Activated CD4-positive, alpha-beta memory T cell treated with anti-CD3 and anti-CD28 coated beads, Interleukin-2, amount 10 ng/mL, durations not matched to agents 7 days and 5 days (primary cell): Measurements from ENCODE around the gene RPS6KA3. TPM values are rescaled to one million over a fixed set of nuclear protein-coding genes. Genes with fewer than 3 reads are reported as not detected.

Source experiments
- CTCF ChIA-PET: fragments of 350-600 bp; sonication (Branson Sonifier 250); formaldehyde crosslinking; loops from one replicate; lab custom pipeline; 2021; ENCODE audit warnings: antibody characterized with exemption, inconsistent platforms; lab: Charles Lee
- POLR2A ChIA-PET: fragments of 350-600 bp; sonication (Branson Sonifier 250); formaldehyde crosslinking; loops from one replicate; lab custom pipeline; 2021; ENCODE audit warnings: antibody characterized with exemption; lab: Charles Lee
- DNase-seq: peaks from one replicate; pipeline ENCODE4 v3.0.0-alpha.2; 2020
- H3K27ac Mint-ChIP-seq: one replicate; pipeline ENCODE4 v1.8.0; 2021; ENCODE audit warnings: mild to moderate bottlenecking, mixed read lengths
- H3K27me3 Mint-ChIP-seq: one replicate; pipeline ENCODE4 v1.8.0; 2021; ENCODE audit warnings: mixed read lengths
- H3K36me3 Mint-ChIP-seq: one replicate; pipeline ENCODE4 v1.8.0; 2021; ENCODE audit warnings: low read depth, mixed read lengths
- H3K4me1 Mint-ChIP-seq: one replicate; pipeline ENCODE4 v1.8.0; 2021; ENCODE audit warnings: mixed read lengths
- H3K4me3 Mint-ChIP-seq: one replicate; pipeline ENCODE4 v1.8.0; 2021; ENCODE audit warnings: mild to moderate bottlenecking, mixed read lengths
- H3K9me3 Mint-ChIP-seq: one replicate; pipeline ENCODE4 v1.8.0; 2021; ENCODE audit warnings: mixed read lengths
- total RNA-seq, 2 experiments: library from RNA; stranded (reverse); gene quantifications; one replicate each; pipeline ENCODE4 v1.2.3, GENCODE V29; 2021

Gene RPS6KA3
- 10 to 100 TPM; 76.6 to 78.0 TPM for total RNA-seq

DNA sequence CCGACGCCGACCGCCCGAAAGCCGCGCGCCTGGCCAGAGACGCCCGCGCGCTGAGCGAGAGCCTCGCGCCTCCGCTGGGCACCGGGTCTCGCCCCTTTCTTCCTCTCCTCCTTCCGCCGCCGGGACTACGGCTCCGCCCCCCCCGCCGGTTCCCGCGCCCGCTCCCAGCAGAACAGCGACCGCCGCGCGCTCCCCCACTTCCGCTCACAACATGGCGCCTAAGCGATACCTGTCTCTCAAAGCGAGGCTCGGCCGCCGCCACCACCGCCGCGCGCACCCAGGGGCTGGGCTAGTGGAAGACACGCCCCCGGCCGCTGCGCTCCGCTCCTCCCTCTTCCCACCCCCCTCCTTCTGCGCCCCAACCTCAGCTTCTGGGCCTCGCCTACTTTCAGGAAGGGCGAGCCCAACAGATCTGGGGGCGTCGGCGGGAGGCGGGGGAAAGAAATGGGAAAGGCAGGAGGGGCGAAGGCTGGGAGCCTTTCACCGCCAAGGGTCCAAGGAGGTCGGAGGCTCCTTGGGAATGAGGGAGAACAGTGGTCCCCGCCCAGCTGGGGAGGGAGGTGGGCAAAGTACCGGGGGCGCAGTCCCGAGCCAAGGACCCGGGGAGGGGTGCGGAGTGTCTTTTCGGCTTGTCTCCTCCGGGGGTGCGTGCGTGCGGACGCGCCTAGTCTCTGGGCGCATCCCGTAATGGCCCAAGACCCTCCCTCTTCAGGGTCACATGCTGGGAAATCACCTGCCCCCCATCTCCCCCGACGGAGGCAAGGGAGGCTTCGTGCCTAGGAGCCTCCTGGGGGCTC lies at the start of gene RPS6KA3:
TSS of gene RPS6KA3 (minus strand) at position 100 of the 797 bp plus-strand sequence. CDS start 277 bp downstream, outside the sequence.
- ChIA-PET CTCF (no interaction called here), POLR2A (interaction anchor here (1.0 to 2.8 kb wide), 4 partner anchors 14 to 249 kb away, joined by 3 to 15 read pairs (median 6); partner anchors contain the start of gene EIF1AX)
- Mint-ChIP-seq H3K4me3 (peak within 1 kb of the TSS; percentile 95), H3K27me3 (peaks cover 8% of the 10 kb centered on the region), H3K4me1 (peaks cover 19% of the 10 kb centered on the region), H3K27ac (peak within 1 kb of the TSS; percentile 92), H3K9me3 (no peaks in the 10 kb centered on the region), H3K36me3 (peaks cover 9% of the 10 kb centered on the region)
- DNase-seq, result peak; percentile 92

DNA sequence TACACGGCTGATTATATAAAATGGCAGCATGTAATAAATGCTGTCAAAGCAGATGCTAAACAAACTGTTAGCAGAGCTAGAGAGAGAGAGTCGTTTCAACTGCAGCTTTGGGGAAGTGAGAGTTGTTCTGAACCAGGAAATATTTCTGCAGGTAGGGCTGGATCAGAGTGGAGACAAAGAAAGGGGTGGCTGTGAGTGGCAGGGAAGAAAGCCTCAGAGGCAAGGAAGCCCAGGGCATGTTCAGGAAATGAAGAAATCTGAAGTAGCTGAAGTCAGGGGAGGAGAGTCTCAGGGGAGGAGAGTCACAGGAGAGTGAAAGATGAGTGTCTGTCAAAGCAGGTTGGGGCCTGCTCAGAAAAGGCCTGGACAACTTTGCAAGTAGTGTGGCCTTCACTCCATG lies 48.4 kb upstream of the RPS6KA3 start:
- Mint-ChIP-seq H3K27ac (no peak overlapping the region), H3K9me3 (no peaks in the 10 kb centered on the region), H3K4me3 (no peak overlapping the region), H3K36me3 (no peaks in the 10 kb centered on the region), H3K27me3 (no peaks in the 10 kb centered on the region), H3K4me1 (no peaks in the 10 kb centered on the region)
- CTCF ChIA-PET, result no interaction called here
- POLR2A ChIA-PET, result no interaction called here
- DNase-seq, result no peak

DNA sequence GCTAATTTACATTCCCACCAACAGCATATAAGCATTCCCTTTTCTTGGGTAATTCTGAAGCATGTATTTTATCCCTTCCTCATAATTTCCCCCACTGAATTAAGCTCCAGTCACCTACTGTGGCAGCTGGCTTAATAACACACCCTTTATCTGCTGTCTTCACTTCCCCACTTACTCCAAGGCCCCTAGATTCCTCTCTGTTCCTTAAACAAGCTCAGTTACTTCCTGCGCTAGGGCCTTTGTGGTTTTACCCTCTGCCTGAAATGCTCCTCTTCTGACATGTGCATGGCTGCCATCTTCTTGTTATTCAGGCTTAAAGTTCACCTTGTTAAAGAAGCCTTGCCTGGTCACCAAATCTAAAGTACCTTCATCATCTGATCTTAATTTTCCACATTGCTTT lies 47.2 kb upstream of the RPS6KA3 start:
- H3K27ac Mint-ChIP-seq, result no peak overlapping the region
- H3K4me3 Mint-ChIP-seq, result no peak overlapping the region
- H3K27me3 Mint-ChIP-seq, result no peaks in the 10 kb centered on the region
- no peaks in the 10 kb centered on the region for H3K36me3 Mint-ChIP-seq
- no peaks in the 10 kb centered on the region for H3K4me1 Mint-ChIP-seq
- ChIA-PET POLR2A (no interaction called here), CTCF (no interaction called here)
- no peak for DNase-seq
- H3K9me3 Mint-ChIP-seq, result no peaks in the 10 kb centered on the region

DNA sequence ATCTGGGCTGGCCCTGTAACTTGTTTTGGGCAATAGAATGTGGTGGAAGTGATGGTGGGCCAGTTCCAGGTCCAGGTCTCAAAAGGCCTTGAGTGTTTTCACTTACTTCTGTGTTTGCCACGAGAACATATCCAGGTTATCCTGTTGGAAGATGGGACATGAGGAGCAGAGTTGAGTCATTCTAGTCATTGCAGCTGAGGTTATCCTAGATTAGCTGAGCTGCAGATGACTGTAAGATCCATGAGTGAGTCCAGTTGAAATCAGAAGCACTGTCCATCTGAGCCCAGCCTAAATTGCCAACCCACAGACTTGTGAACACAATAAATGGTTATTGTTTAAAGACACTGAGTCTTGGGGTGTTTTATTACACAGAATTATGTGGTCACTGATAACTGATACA lies 45.3 kb upstream of the RPS6KA3 start:
- Mint-ChIP-seq H3K27me3 (no peaks in the 10 kb centered on the region), H3K4me1 (no peaks in the 10 kb centered on the region), H3K27ac (no peak overlapping the region), H3K36me3 (no peaks in the 10 kb centered on the region), H3K9me3 (no peaks in the 10 kb centered on the region), H3K4me3 (no peak overlapping the region)
- no peak for DNase-seq
- ChIA-PET POLR2A (no interaction called here), CTCF (no interaction called here)

DNA sequence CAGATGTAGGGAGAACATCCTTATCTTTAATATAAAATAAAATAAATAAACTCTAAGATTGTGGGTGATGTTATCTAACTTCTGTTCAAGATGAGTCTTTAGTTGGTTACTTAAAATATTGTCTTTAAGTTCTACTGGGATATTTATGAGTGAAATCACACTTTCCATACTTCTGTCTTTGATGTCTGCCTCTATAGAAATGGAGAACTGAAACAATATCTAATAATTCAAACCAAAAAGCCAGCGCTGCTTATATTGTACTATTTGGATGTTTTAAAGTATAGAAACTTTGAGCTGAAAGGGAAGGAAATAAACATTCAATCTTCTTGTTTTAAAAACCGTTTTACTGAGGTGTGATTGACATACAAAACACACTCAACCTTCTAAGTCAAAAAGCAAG lies 44.8 kb upstream of the RPS6KA3 start:
- Mint-ChIP-seq H3K4me1 (no peaks in the 10 kb centered on the region), H3K4me3 (no peak overlapping the region), H3K27me3 (no peaks in the 10 kb centered on the region), H3K36me3 (no peaks in the 10 kb centered on the region), H3K27ac (no peak overlapping the region), H3K9me3 (no peaks in the 10 kb centered on the region)
- ChIA-PET CTCF (no interaction called here), POLR2A (no interaction called here)
- no peak for DNase-seq

GRCh38 chrX:20309806-20310205 lies 43.1 kb upstream of the RPS6KA3 start:
- no peaks in the 10 kb centered on the region for H3K27me3 Mint-ChIP-seq
- no peak for DNase-seq
- H3K4me1 Mint-ChIP-seq, result no peaks in the 10 kb centered on the region
- no peaks in the 10 kb centered on the region for H3K9me3 Mint-ChIP-seq
- no peak overlapping the region for H3K27ac Mint-ChIP-seq
- no peaks in the 10 kb centered on the region for H3K36me3 Mint-ChIP-seq
- no peak overlapping the region for H3K4me3 Mint-ChIP-seq
- POLR2A ChIA-PET, result no interaction called here
- CTCF ChIA-PET, result no interaction called here

GRCh38 chrX:20306668-20307067 lies 40.0 kb upstream of the RPS6KA3 start:
- Mint-ChIP-seq H3K4me1 (no peaks in the 10 kb centered on the region), H3K27ac (no peak overlapping the region), H3K27me3 (no peaks in the 10 kb centered on the region), H3K9me3 (no peaks in the 10 kb centered on the region), H3K36me3 (no peaks in the 10 kb centered on the region), H3K4me3 (no peak overlapping the region)
- ChIA-PET POLR2A (no interaction called here), CTCF (no interaction called here)
- no peak for DNase-seq

GRCh38 chrX:20300822-20301221 lies 34.1 kb upstream of the RPS6KA3 start:
- ChIA-PET CTCF (no interaction called here), POLR2A (no interaction called here)
- H3K4me3 Mint-ChIP-seq, result no peak overlapping the region
- H3K9me3 Mint-ChIP-seq, result no peaks in the 10 kb centered on the region
- no peaks in the 10 kb centered on the region for H3K4me1 Mint-ChIP-seq
- H3K27me3 Mint-ChIP-seq, result peaks cover 11% of the 10 kb centered on the region
- peaks cover 3% of the 10 kb centered on the region for H3K36me3 Mint-ChIP-seq
- no peak overlapping the region for H3K27ac Mint-ChIP-seq
- DNase-seq, result peak; percentile 16

DNA sequence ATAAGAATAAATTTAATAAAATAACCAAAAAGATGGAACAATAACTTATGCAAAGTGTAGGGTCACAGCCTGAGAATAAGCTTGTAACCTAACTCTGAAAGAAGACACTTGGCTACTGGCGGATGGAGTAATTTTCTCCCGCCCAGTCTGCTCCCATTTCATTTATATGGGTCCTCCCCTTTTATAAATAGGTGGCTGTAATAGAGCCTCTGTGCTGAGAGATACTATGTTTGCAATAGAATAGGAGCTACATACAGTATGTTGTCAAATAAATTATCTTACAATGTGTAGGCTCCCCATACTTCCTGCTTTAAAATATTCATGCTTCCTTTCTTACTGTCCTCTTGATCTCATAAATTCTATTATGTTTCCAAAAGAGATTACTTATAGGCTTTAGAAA lies 28.2 kb upstream of the RPS6KA3 start:
- H3K27me3 Mint-ChIP-seq, result peaks cover 11% of the 10 kb centered on the region
- ChIA-PET CTCF (no interaction called here), POLR2A (no interaction called here)
- H3K4me3 Mint-ChIP-seq, result no peak overlapping the region
- peaks cover 3% of the 10 kb centered on the region for H3K36me3 Mint-ChIP-seq
- H3K27ac Mint-ChIP-seq, result no peak overlapping the region
- no peaks in the 10 kb centered on the region for H3K9me3 Mint-ChIP-seq
- DNase-seq, result no peak
- no peaks in the 10 kb centered on the region for H3K4me1 Mint-ChIP-seq

- POLR2A ChIA-PET, result no interaction called here
- no peak for DNase-seq
- CTCF ChIA-PET, result no interaction called here
- Mint-ChIP-seq H3K27me3 (peaks cover 11% of the 10 kb centered on the region), H3K4me1 (no peaks in the 10 kb centered on the region), H3K36me3 (peaks cover 3% of the 10 kb centered on the region), H3K4me3 (no peak overlapping the region), H3K27ac (no peak overlapping the region), H3K9me3 (no peaks in the 10 kb centered on the region)
Measured at GRCh38 chrX:20294284-20294683, 27.6 kb upstream of the RPS6KA3 start.

GRCh38 chrX:20285511-20285910 lies 18.8 kb upstream of the RPS6KA3 start:
- Mint-ChIP-seq H3K4me1 (no peaks in the 10 kb centered on the region), H3K9me3 (no peaks in the 10 kb centered on the region), H3K27ac (no peak overlapping the region), H3K27me3 (no peaks in the 10 kb centered on the region), H3K4me3 (no peak overlapping the region), H3K36me3 (no peaks in the 10 kb centered on the region)
- ChIA-PET POLR2A (no interaction called here), CTCF (no interaction called here)
- no peak for DNase-seq

DNA sequence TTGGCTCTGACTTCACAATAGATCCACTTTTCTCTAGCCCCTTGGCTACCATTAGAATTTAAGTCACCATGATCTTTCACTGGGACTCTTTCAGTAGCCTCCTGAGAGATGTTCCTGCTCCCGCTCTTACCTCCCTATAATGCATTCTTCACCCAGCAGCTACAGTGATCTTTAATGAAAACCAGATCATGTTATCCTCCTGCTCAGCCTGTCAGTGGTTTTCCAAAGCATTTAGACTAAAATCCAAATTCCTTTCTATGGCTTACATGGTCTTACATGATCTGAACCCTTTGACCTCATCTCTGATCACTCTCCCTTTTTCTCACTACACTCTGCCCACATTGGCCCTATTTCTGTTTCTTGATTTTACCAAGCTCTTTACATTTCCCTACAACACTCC lies 18.3 kb upstream of the RPS6KA3 start:
- no peaks in the 10 kb centered on the region for H3K4me1 Mint-ChIP-seq
- no peaks in the 10 kb centered on the region for H3K9me3 Mint-ChIP-seq
- ChIA-PET POLR2A (no interaction called here), CTCF (no interaction called here)
- no peaks in the 10 kb centered on the region for H3K27me3 Mint-ChIP-seq
- H3K27ac Mint-ChIP-seq, result no peak overlapping the region
- DNase-seq, result no peak
- H3K36me3 Mint-ChIP-seq, result no peaks in the 10 kb centered on the region
- no peak overlapping the region for H3K4me3 Mint-ChIP-seq

- Mint-ChIP-seq H3K36me3 (no peaks in the 10 kb centered on the region), H3K4me3 (no peak overlapping the region), H3K9me3 (no peaks in the 10 kb centered on the region), H3K27ac (no peak overlapping the region), H3K27me3 (no peaks in the 10 kb centered on the region), H3K4me1 (no peaks in the 10 kb centered on the region)
- ChIA-PET POLR2A (no interaction called here), CTCF (no interaction called here)
- DNase-seq, result no peak
Measured at GRCh38 chrX:20284444-20284843, 17.7 kb upstream of the RPS6KA3 start.

GRCh38 chrX:20280938-20281337 lies 14.2 kb upstream of the RPS6KA3 start:
- ChIA-PET CTCF (no interaction called here), POLR2A (no interaction called here)
- Mint-ChIP-seq H3K9me3 (no peaks in the 10 kb centered on the region), H3K4me1 (no peaks in the 10 kb centered on the region), H3K36me3 (no peaks in the 10 kb centered on the region), H3K27me3 (peaks cover 5% of the 10 kb centered on the region), H3K27ac (no peak overlapping the region), H3K4me3 (no peak overlapping the region)
- DNase-seq, result no peak
